GM18951 (cell line): ENCODE results near the gene PTPRE.

Experiments
- POLR2A ChIP-seq: IDR thresholded peaks from 4 replicates; pipeline ENCODE4 v1.6.1; 2011; ENCODE audit warnings: mild to moderate bottlenecking; ENCODE audit not compliant: insufficient read length, insufficient read depth; ENCODE audit errors: extremely low read depth
- in situ Hi-C: fragments of 300-500 bp; cut with MboI; formaldehyde crosslinking; loops from one replicate; pipeline ENCODE4 v1.12.0; 2022; ENCODE audit warnings: low sequenced_read_pairs, mixed read lengths, inconsistent platforms; ENCODE audit not compliant: unreplicated experiment

Gene PTPRE

GRCh38 chr10:127916826-127917225 lies 9.9 kb downstream of the PTPRE start:
- TF ChIP-seq POLR2A = no peak
- in situ Hi-C loops = no loop called here

DNA sequence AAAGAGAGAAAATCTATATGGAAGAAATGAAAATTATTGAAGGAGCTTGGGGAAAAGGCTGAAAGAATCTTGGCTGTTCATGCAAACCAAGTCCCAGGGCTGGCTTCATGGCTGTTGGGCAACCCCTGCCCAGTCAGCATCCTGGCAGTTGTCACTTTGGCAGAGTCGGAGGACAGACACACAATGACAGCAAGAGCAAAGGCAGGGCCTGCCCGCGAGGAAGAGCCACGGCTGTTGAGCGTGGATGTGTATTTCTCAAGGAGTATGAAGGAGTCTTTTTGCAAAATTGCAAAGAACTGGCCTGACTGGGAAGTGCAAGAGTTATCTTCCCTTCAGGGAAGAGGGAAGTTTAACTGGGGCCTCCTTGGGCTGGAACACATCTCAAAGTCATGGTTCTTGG lies 11.7 kb downstream of the PTPRE start:
- in situ Hi-C loops = no loop called here
- no peak for TF ChIP-seq POLR2A

DNA sequence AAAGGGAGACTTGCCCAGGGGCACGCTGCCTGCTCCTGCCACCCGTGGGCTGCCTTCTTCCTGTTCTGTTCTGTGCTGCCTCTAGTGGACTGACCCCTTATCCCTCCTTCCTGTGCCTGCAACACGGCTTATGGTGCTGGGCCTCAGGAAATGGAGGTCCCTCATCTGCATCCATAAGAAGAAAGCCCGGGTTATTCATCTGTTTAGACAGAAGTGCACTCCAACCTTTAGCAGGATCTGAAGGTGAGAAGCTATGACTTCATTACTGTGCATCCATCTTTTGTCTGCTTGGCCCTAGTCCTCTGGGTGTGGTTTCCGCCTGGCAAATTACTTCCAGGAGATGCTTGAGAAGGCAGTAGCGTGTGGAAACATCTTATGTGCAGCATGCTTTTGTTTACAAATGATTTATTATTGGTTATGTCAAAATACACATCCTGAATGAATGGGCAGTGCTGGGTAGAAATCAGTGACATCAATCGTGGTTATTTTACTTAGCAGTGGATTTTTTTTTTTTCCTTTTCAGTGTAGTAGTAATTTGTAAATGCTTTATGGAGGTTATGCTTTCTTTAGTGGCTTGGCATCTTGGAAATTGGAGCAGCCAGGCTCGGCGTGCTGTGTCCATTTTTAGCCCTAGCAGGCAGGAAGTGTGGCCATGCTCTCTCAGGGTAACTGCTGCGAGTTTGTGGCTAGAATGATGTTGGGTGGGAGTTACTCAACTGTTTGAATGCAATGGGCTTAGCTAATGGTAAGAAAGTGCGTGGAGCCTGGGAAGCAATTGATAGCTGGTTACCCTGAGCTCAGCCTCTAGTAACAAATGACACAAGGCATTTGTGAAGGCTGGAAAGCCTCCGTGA lies 12.7 kb downstream of the PTPRE start:
- in situ Hi-C loops = no loop called here
- TF ChIP-seq POLR2A = no peak

DNA sequence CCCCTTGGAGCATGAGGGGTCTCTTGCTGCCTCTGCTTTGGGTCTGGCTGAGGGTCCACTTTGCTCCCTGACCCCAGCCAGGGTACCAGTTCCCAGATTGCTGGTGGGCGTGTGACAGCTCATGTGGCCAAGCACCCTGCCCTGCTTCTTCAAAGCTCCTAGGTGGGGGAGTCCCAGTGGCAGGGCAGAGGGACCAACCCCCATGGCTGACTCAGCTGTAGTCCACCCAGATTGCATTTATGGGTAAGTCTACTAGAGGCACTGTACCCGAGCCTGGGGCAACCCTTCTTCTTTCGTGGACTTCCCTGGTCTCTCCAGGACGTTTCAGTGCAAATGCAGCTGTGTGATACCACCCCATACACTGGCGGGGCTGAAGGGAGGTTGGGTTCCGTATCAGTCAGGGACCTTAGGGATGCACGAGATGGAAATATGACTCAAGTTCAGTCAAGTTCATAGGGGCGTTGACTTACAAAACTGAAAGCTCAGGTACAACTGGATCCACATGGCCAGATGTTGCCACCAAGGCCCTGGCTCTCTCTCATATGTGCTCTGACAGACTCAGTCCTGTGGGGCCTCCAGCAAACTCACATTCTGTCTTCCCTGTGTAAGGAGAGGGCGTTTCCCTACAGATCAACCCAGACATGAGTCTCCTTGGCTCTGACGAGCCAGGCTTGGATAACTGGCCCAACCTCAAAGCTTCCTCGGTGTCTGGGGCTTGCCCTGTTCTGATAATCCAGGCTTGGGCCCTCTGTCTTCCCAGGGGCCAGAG lies 13.6 kb downstream of the PTPRE start:
- no peak for TF ChIP-seq POLR2A
- in situ Hi-C loops = no loop called here

DNA sequence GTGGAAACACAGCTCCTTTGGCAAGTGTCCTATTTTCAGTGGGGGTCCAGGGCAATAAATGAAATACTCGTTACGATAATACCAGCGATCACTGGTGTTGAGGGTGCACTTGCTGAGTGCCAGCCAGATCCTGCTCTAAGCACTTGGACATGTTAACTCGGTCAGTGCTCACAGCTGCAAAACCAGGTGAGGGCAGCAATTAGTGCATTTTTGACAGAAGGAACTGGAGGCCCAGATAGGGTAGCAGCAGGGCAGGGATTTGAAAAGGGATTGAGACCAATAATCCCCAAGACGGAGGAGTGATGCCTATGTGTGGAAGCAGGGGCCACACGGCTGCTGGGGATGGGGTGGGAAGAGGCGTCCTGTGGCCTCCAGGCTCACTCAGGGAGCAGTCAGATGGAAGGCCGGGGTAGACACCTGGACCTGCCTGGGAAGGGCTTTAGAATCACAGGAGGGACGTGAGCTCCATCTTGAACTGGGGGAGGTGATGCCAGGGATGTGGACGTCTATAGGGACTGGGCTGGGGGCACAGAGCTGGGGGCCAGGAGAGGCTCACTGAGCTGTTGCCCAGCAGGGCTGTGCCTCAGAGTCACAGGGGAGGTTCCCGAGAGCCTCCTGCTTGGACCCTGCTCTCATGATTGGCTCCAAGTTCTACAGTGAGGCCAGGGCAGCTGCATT lies 14.3 kb downstream of the PTPRE start:
- in situ Hi-C loops = no loop called here
- no peak for TF ChIP-seq POLR2A

DNA sequence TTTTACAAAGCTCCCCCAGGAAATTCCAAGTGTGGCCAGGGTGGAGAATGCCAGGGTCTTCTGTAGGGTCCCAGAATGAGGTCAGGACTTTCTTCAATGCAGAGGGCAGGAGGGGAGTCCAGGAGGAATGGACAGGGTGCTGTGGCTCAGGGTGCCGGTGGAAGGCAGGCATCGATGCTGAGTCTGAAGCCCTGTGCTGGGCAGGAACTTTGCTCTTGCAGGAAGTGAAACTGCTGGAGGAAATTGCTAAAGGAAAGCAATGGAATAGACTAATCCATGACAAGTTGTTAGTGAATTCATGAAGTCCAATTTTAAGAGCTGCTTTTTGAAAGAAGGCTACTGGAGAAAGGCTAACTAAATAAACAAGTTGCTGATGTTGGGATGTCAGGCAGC lies 14.8 kb downstream of the PTPRE start:
- in situ Hi-C loops = no loop called here

GRCh38 chr10:127922206-127922605 lies 15.3 kb downstream of the PTPRE start:
- no peak for TF ChIP-seq POLR2A
- in situ Hi-C loops = no loop called here

More for the DNA sequence above, 14.8 kb downstream of the PTPRE start:
- TF ChIP-seq POLR2A = no peak

DNA sequence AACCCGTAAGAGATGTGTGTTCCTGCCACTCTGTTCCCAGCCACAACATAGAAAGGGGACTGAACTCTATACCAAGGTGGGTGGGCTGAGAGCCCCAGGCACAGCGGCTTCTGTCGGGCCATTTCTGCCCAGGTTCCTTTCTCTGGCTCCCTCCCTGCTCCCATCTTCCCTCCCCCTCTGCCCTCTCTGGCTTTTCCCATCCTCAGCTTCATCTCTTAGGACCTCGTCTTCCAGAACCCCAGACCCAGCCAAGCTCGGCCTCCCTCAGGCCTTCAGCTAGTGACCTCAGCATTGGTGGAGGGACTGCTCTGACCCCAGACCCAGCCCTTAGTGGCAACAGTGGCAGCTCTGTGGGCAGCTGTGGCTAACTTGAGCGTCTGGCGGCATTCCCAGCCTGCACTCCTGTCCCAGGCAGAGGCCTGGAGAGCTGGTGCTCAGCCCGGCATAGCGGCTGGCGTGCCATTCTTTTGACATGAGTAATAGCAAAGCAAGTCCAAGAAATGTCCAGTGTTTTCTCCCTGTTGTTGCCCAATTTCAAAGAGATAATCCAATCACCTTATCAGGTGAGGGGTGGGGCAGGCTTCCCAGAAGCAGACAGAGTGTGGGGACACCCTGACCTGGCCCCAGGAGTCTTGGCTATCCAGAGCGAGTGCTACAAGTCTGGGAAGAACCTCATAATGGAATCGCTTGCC lies 15.9 kb downstream of the PTPRE start:
- in situ Hi-C loops = no loop called here
- no peak for TF ChIP-seq POLR2A

- no peak for TF ChIP-seq POLR2A
- in situ Hi-C loops = no loop called here
Measured at GRCh38 chr10:127923646-127924045, 16.7 kb downstream of the PTPRE start.

- TF ChIP-seq POLR2A = no peak
- in situ Hi-C loops = no loop called here
Measured at GRCh38 chr10:127925471-127926207, 18.7 kb downstream of the PTPRE start.

GRCh38 chr10:127926455-127926854 lies 19.6 kb downstream of the PTPRE start:
- no peak for TF ChIP-seq POLR2A
- in situ Hi-C loops = no loop called here
